WI38 (cell line): ENCODE measurements around the gene CPT1B.
"Not testable (repeated sequence)": the region's sequence is repeated elsewhere in the genome, so short reads cannot be mapped to it uniquely, and the experiment has no call there.

ENCODE experiments used
- H3K4me3 ChIP-seq: 2 replicates; pipeline ENCODE4 v1.5.1; 2011; ENCODE audit warnings: low read depth, mild to moderate bottlenecking, control low read depth, low read length
- CTCF ChIP-seq: IDR thresholded peaks from 2 replicates; pipeline ENCODE4 v1.5.1; 2012; ENCODE audit warnings: low read depth, mild to moderate bottlenecking, control low read depth, low read length

Gene CPT1B

GRCh38 chr22:50622723-50623327 lies 44.6 kb upstream of the CPT1B start:
- no peak for TF ChIP-seq CTCF

GRCh38 chr22:50621948-50622722 lies 43.9 kb upstream of the CPT1B start:
- no peak for TF ChIP-seq CTCF
- H3K4me3 ChIP-seq, result no peak overlapping the region

More at GRCh38 chr22:50622723-50623327, 44.6 kb upstream of the CPT1B start:
- no peak overlapping the region for H3K4me3 ChIP-seq

- no peak overlapping the region for H3K4me3 ChIP-seq
- TF ChIP-seq CTCF, result no peak
These were observed 43.2 kb upstream of the CPT1B start for GRCh38 chr22:50621356-50621880.

GRCh38 chr22:50620593-50621355 lies 42.5 kb upstream of the CPT1B start:
- H3K4me3 ChIP-seq, result no peak overlapping the region
- TF ChIP-seq CTCF, result no peak; the same call in 1 of the 2 replicates

GRCh38 chr22:50614296-50614695 lies 36.1 kb upstream of the CPT1B start:
- not testable (repeated sequence) for H3K4me3 ChIP-seq

- H3K4me3 ChIP-seq, result no peak overlapping the region
- TF ChIP-seq CTCF, result no peak
These were observed 35.2 kb upstream of the CPT1B start for GRCh38 chr22:50613291-50613981.

GRCh38 chr22:50612528-50613221 lies 34.4 kb upstream of the CPT1B start:
- TF ChIP-seq CTCF, result no peak
- H3K4me3 ChIP-seq, result no peak overlapping the region
